ENCODE measurements around the gene NLRP7. TPM values are rescaled to one million over a fixed set of nuclear protein-coding genes. Genes with fewer than 3 reads are reported as not detected.

NLRP7 gene
- total and polyA plus RNA-seq, 2 of the 4 experiments (the other 2 are of a cell fraction): not detected

DNA sequence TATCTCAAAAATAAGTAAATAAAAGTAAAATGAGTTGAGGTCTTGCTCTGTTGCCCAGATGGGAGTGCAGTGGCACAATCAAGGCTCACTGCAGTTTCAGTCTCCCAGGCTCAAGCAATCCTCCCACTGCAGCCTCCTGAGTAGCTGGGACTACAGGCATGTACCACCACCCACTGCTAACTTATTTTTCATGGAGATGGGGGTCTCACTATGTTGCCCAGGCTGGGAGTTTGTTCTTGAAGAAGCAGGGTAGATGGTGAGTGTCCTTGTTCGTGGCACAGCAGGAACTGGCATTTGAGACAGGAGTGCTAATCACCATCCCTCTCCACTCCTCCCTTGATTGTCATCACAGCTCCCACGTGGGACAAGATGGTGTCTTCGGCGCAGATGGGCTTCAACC, 22.3 kb upstream of the NLRP7 start:
- H2AFZ ChIP-seq (replicated peaks; ENCODE audit: low read length, poor library complexity): no peak overlapping the region
- no peak for TF ChIP-seq MAZ (IDR thresholded peaks at IDR 0.05; ENCODE audit: borderline replicate concordance, low read depth, low read length)
- TF ChIP-seq NFE2L2 (IDR thresholded peaks at IDR 0.05; ENCODE audit: low read depth, low read length): no peak
- TF ChIP-seq, protein P1, sequence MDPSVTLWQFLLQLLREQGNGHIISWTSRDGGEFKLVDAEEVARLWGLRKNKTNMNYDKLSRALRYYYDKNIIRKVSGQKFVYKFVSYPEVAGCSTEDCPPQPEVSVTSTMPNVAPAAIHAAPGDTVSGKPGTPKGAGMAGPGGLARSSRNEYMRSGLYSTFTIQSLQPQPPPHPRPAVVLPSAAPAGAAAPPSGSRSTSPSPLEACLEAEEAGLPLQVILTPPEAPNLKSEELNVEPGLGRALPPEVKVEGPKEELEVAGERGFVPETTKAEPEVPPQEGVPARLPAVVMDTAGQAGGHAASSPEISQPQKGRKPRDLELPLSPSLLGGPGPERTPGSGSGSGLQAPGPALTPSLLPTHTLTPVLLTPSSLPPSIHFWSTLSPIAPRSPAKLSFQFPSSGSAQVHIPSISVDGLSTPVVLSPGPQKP (IDR thresholded peaks at IDR 0.05; ENCODE audit: borderline replicate concordance, low read depth, low read length): no peak
- TF ChIP-seq, protein P2, sequence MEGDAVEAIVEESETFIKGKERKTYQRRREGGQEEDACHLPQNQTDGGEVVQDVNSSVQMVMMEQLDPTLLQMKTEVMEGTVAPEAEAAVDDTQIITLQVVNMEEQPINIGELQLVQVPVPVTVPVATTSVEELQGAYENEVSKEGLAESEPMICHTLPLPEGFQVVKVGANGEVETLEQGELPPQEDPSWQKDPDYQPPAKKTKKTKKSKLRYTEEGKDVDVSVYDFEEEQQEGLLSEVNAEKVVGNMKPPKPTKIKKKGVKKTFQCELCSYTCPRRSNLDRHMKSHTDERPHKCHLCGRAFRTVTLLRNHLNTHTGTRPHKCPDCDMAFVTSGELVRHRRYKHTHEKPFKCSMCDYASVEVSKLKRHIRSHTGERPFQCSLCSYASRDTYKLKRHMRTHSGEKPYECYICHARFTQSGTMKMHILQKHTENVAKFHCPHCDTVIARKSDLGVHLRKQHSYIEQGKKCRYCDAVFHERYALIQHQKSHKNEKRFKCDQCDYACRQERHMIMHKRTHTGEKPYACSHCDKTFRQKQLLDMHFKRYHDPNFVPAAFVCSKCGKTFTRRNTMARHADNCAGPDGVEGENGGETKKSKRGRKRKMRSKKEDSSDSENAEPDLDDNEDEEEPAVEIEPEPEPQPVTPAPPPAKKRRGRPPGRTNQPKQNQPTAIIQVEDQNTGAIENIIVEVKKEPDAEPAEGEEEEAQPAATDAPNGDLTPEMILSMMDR (conservative IDR thresholded peaks at IDR 0.05; ENCODE audit: low read depth, low read length): no peak
- H2BK15ac ChIP-seq (ENCODE audit: low read depth, low read length): no peak overlapping the region
- ChIA-PET POLR2A (ENCODE audit: unreplicated experiment) (no interaction called here), CTCF (no interaction called here)
- no peak overlapping the region for H3K4ac ChIP-seq (ENCODE audit: low read depth, low read length)
- no TSS peak for BruUV-seq (replicated peaks)
- H4K5ac ChIP-seq (ENCODE audit: low read depth, low read length): no peak overlapping the region
- H3K27me3 ChIP-seq (ENCODE audit: control insufficient read depth, insufficient read depth, low read length): no peaks in the 10 kb centered on the region
- no peak for ATAC-seq (ENCODE audit: low read depth)
- no peak overlapping the region for H3K4me2 ChIP-seq (ENCODE audit: low read depth, low read length)
- no peaks in the 10 kb centered on the region for H3K36me3 ChIP-seq (ENCODE audit: control insufficient read depth, insufficient read depth, low read length)
- in situ Hi-C loops (cut with MboI; ENCODE audit: low sequenced_read_pairs) (no loop called here), intact Hi-C loops (cut with micrococcal nuclease) (no loop called here), dilution Hi-C loops (cut with HindIII; ENCODE audit: low sequenced_read_pairs, unreplicated experiment) (no loop called here)
- H2BK5ac ChIP-seq (ENCODE audit: low read depth, low read length, poor library complexity, severe bottlenecking): no peak overlapping the region
- H2BK20ac ChIP-seq (ENCODE audit: low read depth, low read length): no peak overlapping the region
- H2BK120ac ChIP-seq (ENCODE audit: low read depth, low read length): no peak overlapping the region
- no peak overlapping the region for H3K14ac ChIP-seq (replicated peaks; ENCODE audit: low read depth, low read length)
- no peak overlapping the region for H4K91ac ChIP-seq (ENCODE audit: insufficient read depth, low read depth, low read length)
- H3K56ac ChIP-seq (ENCODE audit: extremely low read depth, insufficient read depth, low read length): no peak overlapping the region
- DNase-seq: no peak
- H4K8ac ChIP-seq (ENCODE audit: low read depth in 2 of 2, low read length in 2 of 2): no peak overlapping the region
- WGBS, 2 experiments (ENCODE audit: extremely low coverage in 2 of 2, insufficient read length in 1 of 2): no CpG with 5 or more reads among the region's 4 CpGs
- no peaks in the 10 kb centered on the region for H3K9me1 ChIP-seq (ENCODE audit: insufficient read depth, low read length)
- H3K79me1 ChIP-seq (ENCODE audit: low read depth in 1 of 2, low read length in 2 of 2): no peaks in the 10 kb centered on the region
- H3K9me3 ChIP-seq (ENCODE audit: control insufficient read depth, insufficient read depth, low read length): peaks cover 22% of the 10 kb centered on the region
- no peak overlapping the region for H2AK5ac ChIP-seq (ENCODE audit: low read depth, low read length)
- no peak overlapping the region for H2AK9ac ChIP-seq (replicated peaks; ENCODE audit: low read depth, low read length, poor library complexity)
- no peak overlapping the region for H3K4me3 ChIP-seq (ENCODE audit: insufficient read depth, low read depth, low read length)
- no peak overlapping the region for H3K27ac ChIP-seq (ENCODE audit: insufficient read depth, low read length)
- H4K20me1 ChIP-seq (ENCODE audit: insufficient read depth, low read length): no peaks in the 10 kb centered on the region
- no peaks in the 10 kb centered on the region for H3K4me1 ChIP-seq (ENCODE audit: control insufficient read depth, insufficient read depth, low read length)
- no peak overlapping the region for H3K18ac ChIP-seq (ENCODE audit: low read depth, low read length)
- H3K23ac ChIP-seq (ENCODE audit: low read depth, low read length): no peak overlapping the region
- H3K9ac ChIP-seq (ENCODE audit: low read depth, low read length): no peak overlapping the region

Measured in IMR-90 (cell line).